Progenitor cell of endocrine pancreas (in vitro differentiated cells): Measurements from ENCODE around the gene CAND2. TPM values are rescaled to one million over a fixed set of nuclear protein-coding genes. Genes with fewer than 3 reads are reported as not detected.

Experiments used
- DNase-seq: peaks from one replicate; pipeline ENCODE4 v3.0.0; 2021; ENCODE audit warnings: low spot score; ENCODE audit not compliant: unreplicated experiment
- H3K27ac Mint-ChIP-seq: 2 replicates; pipeline ENCODE4 v1.8.0; 2021; ENCODE audit warnings: mild to moderate bottlenecking, moderate library complexity, mixed read lengths
- H3K27me3 Mint-ChIP-seq: 2 replicates; pipeline ENCODE4 v1.8.0; 2021; ENCODE audit warnings: mixed read lengths
- H3K36me3 Mint-ChIP-seq: 2 replicates; pipeline ENCODE4 v1.8.0; 2022; ENCODE audit warnings: mixed read lengths; ENCODE audit not compliant: insufficient read depth
- H3K4me1 Mint-ChIP-seq: 2 replicates; pipeline ENCODE4 v1.8.0; 2021; ENCODE audit warnings: low read depth, mixed read lengths
- H3K4me3 Mint-ChIP-seq: 2 replicates; pipeline ENCODE4 v1.8.0; 2021; ENCODE audit warnings: low read depth, mild to moderate bottlenecking, moderate library complexity, mixed read lengths
- H3K9me3 Mint-ChIP-seq: 2 replicates; pipeline ENCODE4 v1.8.0; 2021; ENCODE audit warnings: low read depth, mixed read lengths
- CTCF ChIP-seq: fragments of 200-600 bp; sonication (generic); IDR thresholded peaks from one replicate; pipeline ENCODE4 v1.5.0; 2021; ENCODE audit warnings: antibody characterized with exemption, mild to moderate bottlenecking; ENCODE audit not compliant: unreplicated experiment
- total RNA-seq: library from RNA; stranded (reverse); gene quantifications from 2 replicates; pipeline ENCODE4 v1.2.1, GENCODE V29; 2021

Gene CAND2
- total RNA-seq, 1 donor from 2014 or later = 11.0 TPM

GRCh38 chr3:12832350-12833221 is 36.1 kb downstream of the CAND2 start:
- no peaks in the 10 kb centered on the region for H3K4me1 Mint-ChIP-seq
- H3K27ac Mint-ChIP-seq = no peak overlapping the region

GRCh38 chr3:12833222-12834161 is 37.0 kb downstream of the CAND2 start:
- no peak for TF ChIP-seq CTCF
- Mint-ChIP-seq H3K9me3 (no peaks in the 10 kb centered on the region), H3K27me3 (no peaks in the 10 kb centered on the region), H3K27ac (no peak overlapping the region), H3K4me3 (no peak overlapping the region), H3K4me1 (peaks cover 5% of the 10 kb centered on the region), H3K36me3 (peaks cover 20% of the 10 kb centered on the region)
- DNase-seq = no peak

More at GRCh38 chr3:12832350-12833221, 36.1 kb downstream of the CAND2 start:
- no peaks in the 10 kb centered on the region for H3K27me3 Mint-ChIP-seq
- no peak for DNase-seq
- TF ChIP-seq CTCF = no peak
- no peaks in the 10 kb centered on the region for H3K9me3 Mint-ChIP-seq
- no peak overlapping the region for H3K4me3 Mint-ChIP-seq
- H3K36me3 Mint-ChIP-seq = peaks cover 16% of the 10 kb centered on the region

GRCh38 chr3:12835052-12835665 is 38.7 kb downstream of the CAND2 start:
- no peaks in the 10 kb centered on the region for H3K27me3 Mint-ChIP-seq
- no peak overlapping the region for H3K4me3 Mint-ChIP-seq
- peak overlapping the region; percentile 33 for H3K27ac Mint-ChIP-seq
- no peak for DNase-seq
- H3K9me3 Mint-ChIP-seq = no peaks in the 10 kb centered on the region
- peaks cover 21% of the 10 kb centered on the region for H3K4me1 Mint-ChIP-seq
- peaks cover 27% of the 10 kb centered on the region for H3K36me3 Mint-ChIP-seq
- no peak for TF ChIP-seq CTCF

GRCh38 chr3:12837295-12837986 is 41.0 kb downstream of the CAND2 start:
- H3K27me3 Mint-ChIP-seq = no peaks in the 10 kb centered on the region
- TF ChIP-seq CTCF = no peak
- H3K27ac Mint-ChIP-seq = no peak overlapping the region
- no peaks in the 10 kb centered on the region for H3K9me3 Mint-ChIP-seq
- H3K36me3 Mint-ChIP-seq = peaks cover 32% of the 10 kb centered on the region
- peaks cover 29% of the 10 kb centered on the region for H3K4me1 Mint-ChIP-seq
- no peak for DNase-seq
- H3K4me3 Mint-ChIP-seq = peak overlapping the region; percentile 18
